ENCODE measurements around the gene DHRS7.

DNA sequence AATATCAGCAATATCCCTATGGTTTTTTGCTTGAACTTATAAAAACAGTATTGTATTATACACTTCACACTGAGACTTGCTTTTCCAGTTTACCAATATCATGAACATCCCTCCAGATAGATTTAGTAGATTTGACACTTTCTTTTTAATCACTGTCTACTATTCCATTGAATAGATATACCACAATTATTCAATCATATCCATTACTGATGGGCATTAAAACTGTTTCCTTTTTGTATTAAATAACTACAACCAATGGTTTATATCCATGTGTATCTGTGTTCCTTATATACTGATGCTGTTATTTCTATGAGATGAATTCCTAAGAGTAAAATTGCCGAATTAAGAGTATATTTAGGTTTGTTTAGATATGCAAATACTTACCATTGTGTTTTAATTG lies 13.0 kb upstream of the DHRS7 start:
- TF ChIP-seq POLR2A (IDR thresholded peaks at IDR 0.05) = no peak
- TF ChIP-seq EP300 (IDR thresholded peaks at IDR 0.05) = no peak
- TF ChIP-seq, protein P1, sequence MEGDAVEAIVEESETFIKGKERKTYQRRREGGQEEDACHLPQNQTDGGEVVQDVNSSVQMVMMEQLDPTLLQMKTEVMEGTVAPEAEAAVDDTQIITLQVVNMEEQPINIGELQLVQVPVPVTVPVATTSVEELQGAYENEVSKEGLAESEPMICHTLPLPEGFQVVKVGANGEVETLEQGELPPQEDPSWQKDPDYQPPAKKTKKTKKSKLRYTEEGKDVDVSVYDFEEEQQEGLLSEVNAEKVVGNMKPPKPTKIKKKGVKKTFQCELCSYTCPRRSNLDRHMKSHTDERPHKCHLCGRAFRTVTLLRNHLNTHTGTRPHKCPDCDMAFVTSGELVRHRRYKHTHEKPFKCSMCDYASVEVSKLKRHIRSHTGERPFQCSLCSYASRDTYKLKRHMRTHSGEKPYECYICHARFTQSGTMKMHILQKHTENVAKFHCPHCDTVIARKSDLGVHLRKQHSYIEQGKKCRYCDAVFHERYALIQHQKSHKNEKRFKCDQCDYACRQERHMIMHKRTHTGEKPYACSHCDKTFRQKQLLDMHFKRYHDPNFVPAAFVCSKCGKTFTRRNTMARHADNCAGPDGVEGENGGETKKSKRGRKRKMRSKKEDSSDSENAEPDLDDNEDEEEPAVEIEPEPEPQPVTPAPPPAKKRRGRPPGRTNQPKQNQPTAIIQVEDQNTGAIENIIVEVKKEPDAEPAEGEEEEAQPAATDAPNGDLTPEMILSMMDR (IDR thresholded peaks at IDR 0.05) = no peak
